Calu3 (cell line): ENCODE results near the gene ETV5. TPM values are rescaled to one million over a fixed set of nuclear protein-coding genes. Genes with fewer than 3 reads are reported as not detected.

Source experiments
- BruUV-seq: library from RNA; stranded (reverse); fragments of 400-500 nt; replicated peaks from 2 replicates; lab custom pipeline; 2021; lab: Mats Ljungman, UMichigan
- CTCF ChIA-PET: fragments of 300-600 bp; sonication (Branson Sonifier 250); formaldehyde crosslinking; loops from one replicate; lab custom pipeline; 2022; ENCODE audit warnings: antibody characterized with exemption; lab: Charles Lee
- DNase-seq: peaks from one replicate; pipeline ENCODE4 v3.0.0; 2022
- H3K27ac Mint-ChIP-seq: one replicate; pipeline ENCODE4 v1.8.0; 2022; ENCODE audit warnings: mixed read lengths; ENCODE audit not compliant: unreplicated experiment
- H3K27me3 Mint-ChIP-seq: one replicate; pipeline ENCODE4 v1.8.0; 2022; ENCODE audit warnings: mixed read lengths; ENCODE audit not compliant: unreplicated experiment
- H3K36me3 Mint-ChIP-seq: one replicate; pipeline ENCODE4 v1.8.0; 2022; ENCODE audit warnings: mild to moderate bottlenecking, moderate library complexity, mixed read lengths; ENCODE audit not compliant: insufficient read depth, unreplicated experiment
- H3K4me1 Mint-ChIP-seq: one replicate; pipeline ENCODE4 v1.8.0; 2022; ENCODE audit warnings: mild to moderate bottlenecking, low read depth, mixed read lengths; ENCODE audit not compliant: unreplicated experiment
- H3K4me3 Mint-ChIP-seq: one replicate; pipeline ENCODE4 v1.8.0; 2022; ENCODE audit warnings: mild to moderate bottlenecking, low read depth, moderate library complexity, mixed read lengths; ENCODE audit not compliant: unreplicated experiment
- H3K9me3 Mint-ChIP-seq: one replicate; pipeline ENCODE4 v1.8.0; 2022; ENCODE audit warnings: low read depth, mixed read lengths; ENCODE audit not compliant: unreplicated experiment
- intact Hi-C: fragments of 100-400 bp; cut with micrococcal nuclease; formaldehyde crosslinking; loops from one replicate; pipeline ENCODE4 v1.10.0; 2022; ENCODE audit not compliant: unreplicated experiment
- total RNA-seq: library from RNA; stranded (reverse); gene quantifications from 2 replicates; pipeline ENCODE4 v1.2.3, GENCODE V29; 2022
- TF ChIP-seq, protein P1 (sequence below): fragments of 200-600 bp; IDR thresholded peaks from one replicate; pipeline ENCODE4 v1.8.0; 2022; ENCODE audit warnings: antibody characterized with exemption; ENCODE audit not compliant: unreplicated experiment

Gene ETV5
- total RNA-seq, 1 experiment from 2014 or later: 108 TPM

DNA sequence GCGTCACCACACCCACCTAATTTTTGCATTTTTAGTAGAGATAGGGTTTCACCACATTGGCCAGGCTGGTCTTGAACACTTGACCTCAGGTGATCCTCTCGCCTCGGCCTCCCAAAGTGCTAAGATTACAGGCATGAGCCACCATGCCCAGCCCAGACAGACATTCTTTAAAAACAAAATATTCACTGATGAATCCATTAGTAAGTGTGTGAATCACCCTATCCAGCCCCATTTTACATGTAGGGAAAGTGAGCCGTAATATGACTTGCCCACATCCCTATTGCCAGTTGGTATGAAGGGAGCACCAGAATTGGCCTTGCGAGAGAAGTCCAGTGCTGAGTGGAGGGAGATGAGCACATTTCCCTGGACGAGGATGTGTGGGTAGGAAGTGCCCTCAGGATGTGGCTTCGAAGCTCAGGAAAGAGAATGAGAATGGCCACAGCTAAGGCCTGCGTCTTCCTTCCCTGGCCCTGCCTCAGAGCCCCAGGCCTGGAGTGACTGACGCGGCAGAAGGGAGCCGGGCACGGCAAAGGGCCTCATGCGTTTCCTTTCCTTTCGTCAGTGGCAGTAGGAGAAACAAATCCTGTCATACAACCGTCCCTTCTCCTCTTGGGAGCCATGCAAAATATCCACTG lies 28.3 kb upstream of the ETV5 start:
- TF ChIP-seq, protein P1, sequence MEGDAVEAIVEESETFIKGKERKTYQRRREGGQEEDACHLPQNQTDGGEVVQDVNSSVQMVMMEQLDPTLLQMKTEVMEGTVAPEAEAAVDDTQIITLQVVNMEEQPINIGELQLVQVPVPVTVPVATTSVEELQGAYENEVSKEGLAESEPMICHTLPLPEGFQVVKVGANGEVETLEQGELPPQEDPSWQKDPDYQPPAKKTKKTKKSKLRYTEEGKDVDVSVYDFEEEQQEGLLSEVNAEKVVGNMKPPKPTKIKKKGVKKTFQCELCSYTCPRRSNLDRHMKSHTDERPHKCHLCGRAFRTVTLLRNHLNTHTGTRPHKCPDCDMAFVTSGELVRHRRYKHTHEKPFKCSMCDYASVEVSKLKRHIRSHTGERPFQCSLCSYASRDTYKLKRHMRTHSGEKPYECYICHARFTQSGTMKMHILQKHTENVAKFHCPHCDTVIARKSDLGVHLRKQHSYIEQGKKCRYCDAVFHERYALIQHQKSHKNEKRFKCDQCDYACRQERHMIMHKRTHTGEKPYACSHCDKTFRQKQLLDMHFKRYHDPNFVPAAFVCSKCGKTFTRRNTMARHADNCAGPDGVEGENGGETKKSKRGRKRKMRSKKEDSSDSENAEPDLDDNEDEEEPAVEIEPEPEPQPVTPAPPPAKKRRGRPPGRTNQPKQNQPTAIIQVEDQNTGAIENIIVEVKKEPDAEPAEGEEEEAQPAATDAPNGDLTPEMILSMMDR: no peak
- no TSS peak for BruUV-seq
- DNase-seq: no peak
- no peak overlapping the region for H3K27ac Mint-ChIP-seq
- no peaks in the 10 kb centered on the region for H3K36me3 Mint-ChIP-seq
- intact Hi-C loops: no loop called here
- peaks cover 1% of the 10 kb centered on the region for H3K4me1 Mint-ChIP-seq
- H3K27me3 Mint-ChIP-seq: no peaks in the 10 kb centered on the region
- no peaks in the 10 kb centered on the region for H3K9me3 Mint-ChIP-seq
- H3K4me3 Mint-ChIP-seq: no peak overlapping the region
- CTCF ChIA-PET: interaction anchor here (0.5 to 1.0 kb wide), 3 partner anchors 15 to 17 kb away, joined by 3 to 5 read pairs (median 3); no protein-coding TSS in a partner anchor

DNA sequence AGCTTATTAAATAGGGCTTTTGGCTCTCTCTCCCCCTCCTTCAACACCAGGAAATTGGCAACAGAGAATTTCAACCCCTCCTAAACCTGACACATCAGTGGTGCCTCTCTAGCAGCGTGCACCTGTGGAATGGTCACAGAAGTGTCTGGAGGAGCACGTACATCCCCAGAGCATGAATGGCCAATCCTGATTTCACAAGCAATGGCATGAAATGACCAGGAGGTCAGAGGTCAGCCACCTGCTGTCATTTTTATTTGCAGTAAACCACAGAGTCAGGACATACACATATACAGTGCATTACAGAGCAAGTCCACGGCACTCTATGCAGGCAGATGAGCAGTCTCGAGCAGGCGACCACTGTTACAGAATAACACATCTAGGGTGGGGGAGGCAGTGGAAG lies 25.1 kb upstream of the ETV5 start:
- CTCF ChIA-PET: interaction anchor here (1.2 kb wide), 1 partner anchor 19 kb away, joined by 3 read pairs; no protein-coding TSS in a partner anchor
- no peak overlapping the region for H3K27ac Mint-ChIP-seq
- TF ChIP-seq, protein P1: no peak
- no peak overlapping the region for H3K4me3 Mint-ChIP-seq
- BruUV-seq: no TSS peak
- intact Hi-C loops: no loop called here
- no peaks in the 10 kb centered on the region for H3K27me3 Mint-ChIP-seq
- H3K9me3 Mint-ChIP-seq: no peaks in the 10 kb centered on the region
- H3K4me1 Mint-ChIP-seq: peaks cover 17% of the 10 kb centered on the region
- no peaks in the 10 kb centered on the region for H3K36me3 Mint-ChIP-seq
- no peak for DNase-seq

DNA sequence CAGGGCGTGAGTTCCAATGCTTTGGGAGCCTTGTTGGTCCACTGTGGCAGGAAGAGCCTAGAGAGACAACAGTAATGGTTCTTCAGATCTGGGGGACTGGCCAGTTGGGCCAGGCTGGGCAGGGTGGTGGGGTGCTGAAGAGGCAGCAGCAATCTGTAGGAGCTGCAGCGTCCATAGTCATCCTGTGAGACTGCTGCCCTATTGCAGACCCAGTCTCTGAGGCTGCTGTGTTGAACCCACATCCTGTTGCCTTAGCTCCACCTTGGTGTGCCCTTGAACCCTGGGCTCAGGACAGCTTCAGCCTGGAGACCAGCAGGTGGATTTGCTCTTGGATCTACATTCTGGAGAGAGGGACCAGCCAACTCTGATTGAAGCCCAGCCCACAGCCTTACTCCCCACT lies 23.6 kb upstream of the ETV5 start:
- TF ChIP-seq, protein P1: no peak
- no peak for DNase-seq
- H3K4me3 Mint-ChIP-seq: no peak overlapping the region
- no peaks in the 10 kb centered on the region for H3K27me3 Mint-ChIP-seq
- H3K27ac Mint-ChIP-seq: no peak overlapping the region
- H3K36me3 Mint-ChIP-seq: no peaks in the 10 kb centered on the region
- no peaks in the 10 kb centered on the region for H3K9me3 Mint-ChIP-seq
- BruUV-seq: no TSS peak
- CTCF ChIA-PET: interaction anchor here (0.7 to 0.8 kb wide), 2 partner anchors 10 to 89 kb away, joined by 3 to 4 read pairs; no protein-coding TSS in a partner anchor
- intact Hi-C loops: no loop called here
- H3K4me1 Mint-ChIP-seq: peaks cover 17% of the 10 kb centered on the region

DNA sequence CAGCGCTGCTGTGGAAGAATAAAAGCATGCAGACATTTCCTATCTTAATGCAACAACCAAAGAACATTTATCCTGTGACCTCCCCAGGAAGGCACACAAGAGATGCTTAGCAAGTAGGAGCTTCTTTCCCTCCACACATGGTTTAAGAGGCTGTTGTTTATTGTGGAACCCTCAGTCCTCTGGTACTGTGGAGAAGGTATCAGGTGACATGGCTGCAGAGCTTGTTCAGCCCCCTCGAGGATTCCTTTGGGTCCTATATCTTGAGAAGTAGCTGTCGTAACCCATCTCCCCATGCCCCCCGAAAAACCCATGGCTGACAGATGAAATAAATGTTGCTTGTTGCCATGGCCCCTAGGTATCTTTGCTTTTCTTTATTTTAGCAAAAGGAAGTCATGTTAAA lies 20.3 kb upstream of the ETV5 start:
- Mint-ChIP-seq H3K4me1 (peaks cover 17% of the 10 kb centered on the region), H3K36me3 (no peaks in the 10 kb centered on the region), H3K4me3 (no peak overlapping the region), H3K27ac (no peak overlapping the region), H3K27me3 (no peaks in the 10 kb centered on the region), H3K9me3 (no peaks in the 10 kb centered on the region)
- no TSS peak for BruUV-seq
- no peak for DNase-seq
- intact Hi-C loops: loop anchor here (5.0 kb wide), 1 partner anchor 1153 kb away; no protein-coding TSS in a partner anchor
- CTCF ChIA-PET: interaction anchor here (0.7 kb wide), 1 partner anchor 16 kb away, joined by 3 read pairs; no protein-coding TSS in a partner anchor
- TF ChIP-seq, protein P1: no peak
